ENCODE data around the gene NFIA. TPM values are rescaled to one million over a fixed set of nuclear protein-coding genes. Genes with fewer than 3 reads are reported as not detected.

Gene NFIA
- total RNA-seq, 1 donor from 2014 or later, result 1.2 TPM

- Mint-ChIP-seq H3K36me3 (ENCODE audit: insufficient read depth) (no peaks in the 10 kb centered on the region), H3K4me1 (ENCODE audit: low read depth) (no peaks in the 10 kb centered on the region), H3K9me3 (ENCODE audit: low read depth) (no peaks in the 10 kb centered on the region), H3K27me3 (peaks cover 14% of the 10 kb centered on the region), H3K27ac (no peak overlapping the region), H3K4me3 (ENCODE audit: low read depth) (no peak overlapping the region)
- no peak for DNase-seq (ENCODE audit: low spot score, unreplicated experiment)
- TF ChIP-seq, protein P1, sequence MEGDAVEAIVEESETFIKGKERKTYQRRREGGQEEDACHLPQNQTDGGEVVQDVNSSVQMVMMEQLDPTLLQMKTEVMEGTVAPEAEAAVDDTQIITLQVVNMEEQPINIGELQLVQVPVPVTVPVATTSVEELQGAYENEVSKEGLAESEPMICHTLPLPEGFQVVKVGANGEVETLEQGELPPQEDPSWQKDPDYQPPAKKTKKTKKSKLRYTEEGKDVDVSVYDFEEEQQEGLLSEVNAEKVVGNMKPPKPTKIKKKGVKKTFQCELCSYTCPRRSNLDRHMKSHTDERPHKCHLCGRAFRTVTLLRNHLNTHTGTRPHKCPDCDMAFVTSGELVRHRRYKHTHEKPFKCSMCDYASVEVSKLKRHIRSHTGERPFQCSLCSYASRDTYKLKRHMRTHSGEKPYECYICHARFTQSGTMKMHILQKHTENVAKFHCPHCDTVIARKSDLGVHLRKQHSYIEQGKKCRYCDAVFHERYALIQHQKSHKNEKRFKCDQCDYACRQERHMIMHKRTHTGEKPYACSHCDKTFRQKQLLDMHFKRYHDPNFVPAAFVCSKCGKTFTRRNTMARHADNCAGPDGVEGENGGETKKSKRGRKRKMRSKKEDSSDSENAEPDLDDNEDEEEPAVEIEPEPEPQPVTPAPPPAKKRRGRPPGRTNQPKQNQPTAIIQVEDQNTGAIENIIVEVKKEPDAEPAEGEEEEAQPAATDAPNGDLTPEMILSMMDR (IDR thresholded peaks at IDR 0.05; ENCODE audit: unreplicated experiment), result no peak
Observed at GRCh38 chr1:61260171-61260570, 177.8 kb downstream of the NFIA start.

DNA sequence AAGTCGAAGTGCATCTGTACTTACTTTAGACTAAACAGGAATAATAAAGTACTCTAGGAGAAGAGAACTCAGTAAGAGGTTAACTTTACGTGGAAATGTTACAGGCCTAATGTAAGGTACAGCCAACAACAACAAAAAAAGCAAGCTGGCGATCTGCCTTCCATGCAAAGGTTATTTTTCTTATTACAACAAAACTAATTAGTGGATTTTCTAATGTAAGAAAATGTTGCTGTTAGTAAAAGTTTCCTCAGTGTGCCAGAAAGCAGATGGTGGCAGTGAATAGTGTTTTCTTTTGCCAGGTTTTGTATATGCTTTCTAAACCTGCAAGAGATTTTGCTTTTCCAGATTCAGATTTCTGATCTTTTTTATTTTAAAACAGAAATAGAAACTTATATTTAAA, 179.2 kb downstream of the NFIA start:
- Mint-ChIP-seq H3K4me3 (ENCODE audit: low read depth) (no peak overlapping the region), H3K4me1 (ENCODE audit: low read depth) (no peaks in the 10 kb centered on the region), H3K36me3 (ENCODE audit: insufficient read depth) (no peaks in the 10 kb centered on the region), H3K27me3 (peaks cover 14% of the 10 kb centered on the region), H3K27ac (no peak overlapping the region), H3K9me3 (ENCODE audit: low read depth) (no peaks in the 10 kb centered on the region)
- no peak for DNase-seq (ENCODE audit: low spot score, unreplicated experiment)
- TF ChIP-seq, protein P1 (IDR thresholded peaks at IDR 0.05; ENCODE audit: unreplicated experiment), result no peak

GRCh38 chr1:61263905-61264824, 181.8 kb downstream of the NFIA start:
- no peak for DNase-seq (ENCODE audit: low spot score, unreplicated experiment)
- Mint-ChIP-seq H3K27me3 (peaks cover 13% of the 10 kb centered on the region), H3K9me3 (ENCODE audit: low read depth) (no peaks in the 10 kb centered on the region), H3K4me3 (ENCODE audit: low read depth) (no peak overlapping the region), H3K27ac (no peak overlapping the region), H3K4me1 (ENCODE audit: low read depth) (peaks cover 9% of the 10 kb centered on the region), H3K36me3 (ENCODE audit: insufficient read depth) (no peaks in the 10 kb centered on the region)
- TF ChIP-seq, protein P1 (IDR thresholded peaks at IDR 0.05; ENCODE audit: unreplicated experiment), result no peak

- H3K4me1 Mint-ChIP-seq (ENCODE audit: low read depth), result peaks cover 12% of the 10 kb centered on the region
- H3K9me3 Mint-ChIP-seq (ENCODE audit: low read depth), result no peaks in the 10 kb centered on the region
- H3K27me3 Mint-ChIP-seq, result peaks cover 10% of the 10 kb centered on the region
- H3K4me3 Mint-ChIP-seq (ENCODE audit: low read depth), result no peak overlapping the region
- TF ChIP-seq, protein P1 (IDR thresholded peaks at IDR 0.05; ENCODE audit: unreplicated experiment), result no peak
- DNase-seq (ENCODE audit: low spot score, unreplicated experiment), result no peak
- H3K27ac Mint-ChIP-seq, result no peak overlapping the region
- H3K36me3 Mint-ChIP-seq (ENCODE audit: insufficient read depth), result no peaks in the 10 kb centered on the region
Observed at GRCh38 chr1:61264825-61265242, 182.5 kb downstream of the NFIA start.

- no peak for DNase-seq (ENCODE audit: low spot score, unreplicated experiment)
- H3K4me3 Mint-ChIP-seq (ENCODE audit: low read depth), result no peak overlapping the region
- H3K27ac Mint-ChIP-seq, result no peak overlapping the region
- no peaks in the 10 kb centered on the region for H3K36me3 Mint-ChIP-seq (ENCODE audit: insufficient read depth)
- H3K4me1 Mint-ChIP-seq (ENCODE audit: low read depth), result peaks cover 14% of the 10 kb centered on the region
- TF ChIP-seq, protein P1 (IDR thresholded peaks at IDR 0.05; ENCODE audit: unreplicated experiment), result no peak
- H3K27me3 Mint-ChIP-seq, result peaks cover 13% of the 10 kb centered on the region
- no peaks in the 10 kb centered on the region for H3K9me3 Mint-ChIP-seq (ENCODE audit: low read depth)
Observed at GRCh38 chr1:61265665-61266064, 183.3 kb downstream of the NFIA start.

Measured in progenitor cell of endocrine pancreas (in vitro differentiated cells).